Stimulated activated naive CD4-positive, alpha-beta T cell treated with Interleukin-2 at 50 U/mL for 16 hours (primary cell): ENCODE results near the gene UBE2D2.
"Not testable (repeated sequence)": the region's sequence is repeated elsewhere in the genome, so short reads cannot be mapped to it uniquely, and the experiment has no call there.

Source experiments
- DNase-seq: peaks from one replicate; lab custom pipeline; 2025; lab: John Stamatoyannopoulos, UW

The UBE2D2 gene

GRCh38 chr5:139560752-139561654 lies at the start of gene UBE2D2:
UBE2D2 (plus strand) TSS chr5:139561339; CDS start chr5:139561792, 453 bp downstream.
- peak; percentile 95 for DNase-seq

GRCh38 chr5:139512786-139513390 lies 48.3 kb upstream of the UBE2D2 start:
- no peak for DNase-seq

- DNase-seq = peak; percentile 73
Measured at GRCh38 chr5:139513434-139513833, 47.7 kb upstream of the UBE2D2 start.

GRCh38 chr5:139513852-139514485 lies 47.2 kb upstream of the UBE2D2 start:
- DNase-seq = no peak

GRCh38 chr5:139514486-139514856 lies 46.7 kb upstream of the UBE2D2 start:
- DNase-seq = no peak

GRCh38 chr5:139517683-139518564 lies 43.2 kb upstream of the UBE2D2 start:
- peak; percentile 81 for DNase-seq

- DNase-seq = no peak
Measured at GRCh38 chr5:139523635-139524445, 37.3 kb upstream of the UBE2D2 start.

- no peak for DNase-seq
Measured at GRCh38 chr5:139524446-139524845, 36.7 kb upstream of the UBE2D2 start.

- DNase-seq = no peak
Measured at GRCh38 chr5:139524940-139525585, 36.1 kb upstream of the UBE2D2 start.

- DNase-seq = not testable (repeated sequence)
Measured at GRCh38 chr5:139525586-139526308, 35.4 kb upstream of the UBE2D2 start.

- not testable (repeated sequence) for DNase-seq
Measured at GRCh38 chr5:139526309-139527089, 34.6 kb upstream of the UBE2D2 start.

- not testable (repeated sequence) for DNase-seq
Measured at GRCh38 chr5:139527090-139527470, 34.1 kb upstream of the UBE2D2 start.

- not testable (repeated sequence) for DNase-seq
Measured at GRCh38 chr5:139527896-139528467, 33.2 kb upstream of the UBE2D2 start.

GRCh38 chr5:139528695-139529094 lies 32.4 kb upstream of the UBE2D2 start:
- not testable (repeated sequence) for DNase-seq

- DNase-seq = not testable (repeated sequence)
Measured at GRCh38 chr5:139530079-139530478, 31.1 kb upstream of the UBE2D2 start.

GRCh38 chr5:139531772-139532169 lies 29.4 kb upstream of the UBE2D2 start:
- no peak for DNase-seq

- DNase-seq = peak; percentile 22
Measured at GRCh38 chr5:139543423-139543991, 17.6 kb upstream of the UBE2D2 start.

GRCh38 chr5:139546593-139546992 lies 14.5 kb upstream of the UBE2D2 start:
- DNase-seq = not testable (repeated sequence)
